Suprapubic skin (tissue), 4 donors: ENCODE results near the gene PCNP. TPM values are rescaled to one million over a fixed set of nuclear protein-coding genes. Genes with fewer than 3 reads are reported as not detected.

ENCODE experiments used
- DNase-seq, 2 donors: peaks; one replicate each; pipeline ENCODE4 v3.0.0-alpha.2; 2019; ENCODE audit warnings: low spot score in 2 of 2
- H3K27ac ChIP-seq: fragments of 200-600 bp; sonication (generic); one replicate; pipeline ENCODE4 v1.5.1; 2019
- H3K27me3 ChIP-seq: fragments of 200-600 bp; sonication (generic); one replicate; pipeline ENCODE4 v1.5.1; 2019
- H3K36me3 ChIP-seq: fragments of 200-600 bp; sonication (generic); one replicate; pipeline ENCODE4 v1.5.1; 2019
- H3K4me1 ChIP-seq: fragments of 200-600 bp; sonication (generic); one replicate; pipeline ENCODE4 v1.5.1; 2019
- H3K4me3 ChIP-seq: fragments of 200-600 bp; sonication (generic); one replicate; pipeline ENCODE4 v1.5.1; 2019; ENCODE audit warnings: mild to moderate bottlenecking
- H3K9me3 ChIP-seq: fragments of 200-600 bp; sonication (generic); one replicate; pipeline ENCODE4 v1.5.1; 2019
- EP300 ChIP-seq: sonication (generic); formaldehyde crosslinking; IDR thresholded peaks from one replicate; pipeline ENCODE4 v1.6.1; 2017; ENCODE audit warnings: antibody characterized with exemption
- POLR2A ChIP-seq, 2 donors: fragments of 450-650 bp; IDR thresholded peaks; one replicate each; pipeline ENCODE4 v1.6.1; 2017; ENCODE audit warnings: antibody characterized with exemption in 2 of 2, mild to moderate bottlenecking in 2 of 2, moderate library complexity in 2 of 2
- POLR2AphosphoS5 ChIP-seq, 3 donors: sonication (generic); formaldehyde crosslinking; IDR thresholded peaks; one replicate each; pipeline ENCODE4 v1.6.1; 2017; ENCODE audit warnings: antibody characterized with exemption in 3 of 3
- WGBS: methylation state at CpG from one replicate; pipeline ENCODE4 v1.1.5; 2018; 5-methylcytosine and 5-hydroxymethylcytosine counted together
- total RNA-seq, 4 donors: library from RNA; depleted of rRNA; stranded (reverse); fragments of >200 nt; gene quantifications; one replicate each; pipeline ENCODE4 v1.1.0, GENCODE V29; 2016
- TF ChIP-seq, protein P1 (sequence below), 2 donors: fragments of 200-600 bp in 1 of 2; fragments of 450-650 bp in 1 of 2; sonication (generic) in 1 of 2; IDR thresholded peaks; one replicate each; pipeline ENCODE4 v1.5.1; 2016 to 2019; ENCODE audit warnings: antibody characterized with exemption in 2 of 2, mild to moderate bottlenecking in 1 of 2, moderate library complexity in 1 of 2

Gene PCNP
- total RNA-seq, 4 donors from 2014 or later, result 53.8 to 133 (median 72.6) TPM

DNA sequence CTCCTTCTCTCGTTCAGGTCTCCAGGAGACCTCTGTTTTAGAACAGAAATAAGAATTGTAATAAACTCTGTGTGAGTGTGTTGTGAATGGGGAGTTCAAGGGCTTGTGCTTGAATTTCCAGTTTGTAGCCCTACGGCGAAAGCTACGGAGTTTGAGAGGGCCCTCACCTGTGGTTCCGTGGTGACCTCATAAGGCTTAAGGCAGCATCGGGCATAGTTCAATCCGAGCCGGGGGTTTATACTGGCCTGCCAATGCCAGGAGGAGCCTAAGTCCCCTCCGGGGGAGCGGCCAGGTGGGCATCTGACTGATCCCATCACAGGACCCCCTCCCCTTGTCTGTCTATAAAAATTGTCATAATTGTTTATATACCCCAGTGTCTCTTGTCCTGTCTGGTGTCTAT, 59.2 kb downstream of the PCNP start:
- H3K27ac ChIP-seq, result no peak overlapping the region

DNA sequence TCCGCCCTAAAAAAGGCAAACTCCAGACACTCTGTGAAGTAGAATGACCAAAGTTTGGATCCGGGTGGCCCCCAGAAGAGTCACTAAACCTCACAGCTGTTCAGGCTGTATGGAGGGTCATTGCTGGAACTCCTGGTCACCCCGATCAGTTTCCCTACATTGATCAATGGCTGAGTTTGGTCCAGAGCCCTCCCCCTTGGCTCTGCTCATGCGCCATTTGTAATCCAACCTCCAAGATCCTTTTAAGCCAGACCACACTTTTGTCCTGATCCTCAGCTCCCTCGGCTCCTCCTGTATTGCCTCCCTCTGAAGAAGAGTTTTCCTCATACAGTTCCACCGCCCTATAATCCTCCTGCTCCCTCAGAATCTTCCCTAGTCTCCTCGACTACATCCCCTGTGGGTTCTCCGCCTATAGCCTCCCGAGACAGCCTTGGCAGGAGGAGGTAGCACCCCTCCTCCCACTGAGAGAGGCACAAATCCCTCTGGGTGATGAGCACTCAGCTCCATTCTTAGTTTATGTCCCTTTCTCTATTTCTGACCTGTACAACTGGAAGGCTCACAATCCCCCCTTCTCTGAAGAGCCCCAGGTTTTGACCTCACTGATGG, 60.7 kb downstream of the PCNP start:
- Histone ChIP-seq H3K36me3 (no peaks in the 10 kb centered on the region), H3K27me3 (no peaks in the 10 kb centered on the region), H3K9me3 (no peaks in the 10 kb centered on the region), H3K4me1 (no peaks in the 10 kb centered on the region), H3K4me3 (no peak overlapping the region), H3K27ac (no peak overlapping the region)
- DNase-seq, result no peak
- WGBS, result 76% methylated on average over 9 of the region's 9 CpGs
- TF ChIP-seq, protein P1, sequence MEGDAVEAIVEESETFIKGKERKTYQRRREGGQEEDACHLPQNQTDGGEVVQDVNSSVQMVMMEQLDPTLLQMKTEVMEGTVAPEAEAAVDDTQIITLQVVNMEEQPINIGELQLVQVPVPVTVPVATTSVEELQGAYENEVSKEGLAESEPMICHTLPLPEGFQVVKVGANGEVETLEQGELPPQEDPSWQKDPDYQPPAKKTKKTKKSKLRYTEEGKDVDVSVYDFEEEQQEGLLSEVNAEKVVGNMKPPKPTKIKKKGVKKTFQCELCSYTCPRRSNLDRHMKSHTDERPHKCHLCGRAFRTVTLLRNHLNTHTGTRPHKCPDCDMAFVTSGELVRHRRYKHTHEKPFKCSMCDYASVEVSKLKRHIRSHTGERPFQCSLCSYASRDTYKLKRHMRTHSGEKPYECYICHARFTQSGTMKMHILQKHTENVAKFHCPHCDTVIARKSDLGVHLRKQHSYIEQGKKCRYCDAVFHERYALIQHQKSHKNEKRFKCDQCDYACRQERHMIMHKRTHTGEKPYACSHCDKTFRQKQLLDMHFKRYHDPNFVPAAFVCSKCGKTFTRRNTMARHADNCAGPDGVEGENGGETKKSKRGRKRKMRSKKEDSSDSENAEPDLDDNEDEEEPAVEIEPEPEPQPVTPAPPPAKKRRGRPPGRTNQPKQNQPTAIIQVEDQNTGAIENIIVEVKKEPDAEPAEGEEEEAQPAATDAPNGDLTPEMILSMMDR (IDR thresholded peaks at IDR 0.05), result no peak
- TF ChIP-seq EP300 (no peak), POLR2AphosphoS5 (IDR thresholded peaks at IDR 0.05) (no peak), POLR2A (IDR thresholded peaks at IDR 0.05) (no peak)

More for the DNA sequence above, 59.2 kb downstream of the PCNP start:
- Histone ChIP-seq H3K4me3 (no peak overlapping the region), H3K9me3 (no peaks in the 10 kb centered on the region), H3K36me3 (no peaks in the 10 kb centered on the region), H3K4me1 (no peaks in the 10 kb centered on the region), H3K27me3 (no peaks in the 10 kb centered on the region)
- DNase-seq, result no peak
- TF ChIP-seq EP300 (no peak), POLR2AphosphoS5 (IDR thresholded peaks at IDR 0.05) (no peak), POLR2A (IDR thresholded peaks at IDR 0.05) (no peak)
- TF ChIP-seq, protein P1 (IDR thresholded peaks at IDR 0.05), result no peak
- 91% methylated on average over 10 of the region's 10 CpGs for WGBS

DNA sequence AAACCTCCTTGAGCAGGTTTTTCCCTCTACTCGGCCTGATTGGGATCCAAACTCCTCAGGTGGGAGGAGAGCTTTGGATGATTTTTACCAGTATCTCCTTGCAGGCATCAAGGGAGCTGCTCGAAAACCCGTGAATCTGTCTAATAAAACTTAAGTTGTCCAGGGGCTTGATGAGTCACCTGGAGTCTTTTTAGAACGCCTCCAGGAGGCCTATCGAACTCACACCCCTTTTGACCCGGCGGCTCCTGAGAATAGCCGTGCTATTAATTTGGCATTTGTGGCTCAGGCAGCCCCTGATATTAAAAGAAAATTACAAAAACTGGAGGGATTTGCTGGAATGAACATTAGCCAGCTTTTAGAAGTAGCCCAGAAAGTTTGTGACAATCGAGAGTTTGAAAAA, 61.4 kb downstream of the PCNP start:
- 69% methylated on average over 9 of the region's 9 CpGs for WGBS
- Histone ChIP-seq H3K4me3 (no peak overlapping the region), H3K27ac (no peak overlapping the region), H3K9me3 (no peaks in the 10 kb centered on the region), H3K4me1 (no peaks in the 10 kb centered on the region), H3K36me3 (no peaks in the 10 kb centered on the region), H3K27me3 (no peaks in the 10 kb centered on the region)
- no peak for DNase-seq
- TF ChIP-seq POLR2AphosphoS5 (IDR thresholded peaks at IDR 0.05) (no peak), EP300 (no peak), POLR2A (IDR thresholded peaks at IDR 0.05) (no peak)
- TF ChIP-seq, protein P1 (IDR thresholded peaks at IDR 0.05), result no peak

DNA sequence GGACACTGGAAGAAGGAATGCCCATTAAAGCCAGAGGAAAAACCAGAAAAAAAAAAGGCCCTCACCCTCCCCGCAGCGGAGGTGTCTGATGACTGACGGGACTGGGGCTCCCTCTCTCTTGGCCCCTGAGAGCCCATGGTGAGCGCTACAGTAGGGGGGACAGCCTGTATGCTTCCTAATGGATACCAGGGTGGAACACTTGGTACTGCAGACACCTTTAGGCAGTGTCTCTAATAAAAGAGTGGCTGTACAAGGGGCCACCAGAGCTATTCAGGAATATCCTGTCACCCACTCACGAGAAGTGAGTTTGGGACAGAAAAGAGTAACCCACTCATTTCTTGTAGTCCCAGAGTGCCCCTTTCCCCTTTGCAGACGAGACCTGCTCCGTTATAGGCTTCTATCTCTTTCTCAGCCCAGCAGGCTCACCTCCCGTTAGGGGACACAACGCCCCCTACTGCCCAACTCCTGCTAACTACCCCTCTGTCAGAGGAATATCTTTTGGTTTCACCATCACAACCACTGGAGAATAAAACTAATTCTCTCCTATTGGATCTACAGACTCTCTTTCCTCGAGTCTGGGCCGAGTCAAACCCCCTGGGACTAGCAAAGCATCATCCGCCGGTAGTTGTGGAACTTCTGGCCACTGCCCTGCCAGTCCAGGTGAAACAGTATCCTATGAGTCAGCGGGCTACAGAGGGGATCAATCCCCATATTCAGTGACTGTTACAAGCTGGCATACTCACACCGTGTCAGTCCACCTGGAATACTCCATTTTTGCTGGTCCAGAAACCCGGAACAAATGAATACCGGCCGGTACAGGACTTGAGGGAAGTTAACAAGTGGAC, 62.2 kb downstream of the PCNP start:
- H3K4me3 ChIP-seq, result no peak overlapping the region

DNA sequence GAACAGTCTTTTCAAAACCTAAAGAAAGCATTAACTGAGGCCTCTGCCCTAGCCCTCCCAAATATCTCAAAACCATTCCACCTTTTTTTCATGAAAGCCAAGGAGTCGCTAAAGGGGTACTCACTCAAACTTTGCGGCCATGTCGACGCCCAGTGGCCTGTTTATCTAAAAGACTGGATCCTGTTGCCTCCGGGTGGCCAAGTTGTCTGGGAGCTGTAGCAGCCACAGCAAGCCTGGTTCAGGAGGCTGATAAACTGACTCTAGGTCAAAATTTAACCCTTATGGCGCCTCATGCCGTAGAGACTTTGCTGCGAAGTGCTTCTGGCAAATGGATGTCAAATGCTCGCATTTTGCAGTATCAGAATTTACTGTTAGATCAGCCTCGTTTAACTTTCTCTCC, 63.5 kb downstream of the PCNP start:
- 93% methylated on average over 10 of the region's 10 CpGs for WGBS
- DNase-seq, result no peak

More for the DNA sequence above, 62.2 kb downstream of the PCNP start:
- Histone ChIP-seq H3K36me3 (no peaks in the 10 kb centered on the region), H3K27me3 (no peaks in the 10 kb centered on the region), H3K4me1 (no peaks in the 10 kb centered on the region), H3K27ac (no peak overlapping the region), H3K9me3 (no peaks in the 10 kb centered on the region)
- 62% methylated on average over 18 of the region's 18 CpGs for WGBS
- TF ChIP-seq, protein P1 (IDR thresholded peaks at IDR 0.05), result peak in 1 of 2 donors; percentile 45
- TF ChIP-seq EP300, result no peak
- no peak for DNase-seq

More for the DNA sequence above, 63.5 kb downstream of the PCNP start:
- H3K36me3 ChIP-seq, result no peaks in the 10 kb centered on the region
- H3K27ac ChIP-seq, result no peak overlapping the region
- H3K4me3 ChIP-seq, result no peak overlapping the region
- H3K9me3 ChIP-seq, result no peaks in the 10 kb centered on the region
- no peaks in the 10 kb centered on the region for H3K27me3 ChIP-seq
- H3K4me1 ChIP-seq, result no peaks in the 10 kb centered on the region
- no peak for TF ChIP-seq POLR2AphosphoS5 (IDR thresholded peaks at IDR 0.05)
- TF ChIP-seq, protein P1 (IDR thresholded peaks at IDR 0.05), result no peak
- TF ChIP-seq EP300, result no peak
- TF ChIP-seq POLR2A (IDR thresholded peaks at IDR 0.05), result no peak
